ENCODE measurements around the gene CELF4.
"Not testable (repeated sequence)": the region's sequence is repeated elsewhere in the genome, so short reads cannot be mapped to it uniquely, and the experiment has no call there.

CELF4 gene

GRCh38 chr18:37361335-37362157 lies 204.1 kb downstream of the CELF4 start:
- Histone ChIP-seq H3K27ac (no peak overlapping the region), H3K36me3 (no peaks in the 10 kb centered on the region), H3K27me3 (ENCODE audit: insufficient read depth, low read depth, severe bottlenecking) (no peaks in the 10 kb centered on the region), H3K9me3 (ENCODE audit: severe bottlenecking) (no peaks in the 10 kb centered on the region), H3K4me3 (ENCODE audit: low read depth, low read length) (no peak overlapping the region)
- DNase-seq: no peak
- TF ChIP-seq CTCF (IDR thresholded peaks at IDR 0.05; ENCODE audit: low read depth, low read length): no peak

- not testable (repeated sequence) for DNase-seq; H3K36me3 ChIP-seq; H3K27ac ChIP-seq; H3K4me3 ChIP-seq (ENCODE audit: low read depth, low read length); H3K9me3 ChIP-seq (ENCODE audit: severe bottlenecking); H3K27me3 ChIP-seq (ENCODE audit: insufficient read depth, low read depth, severe bottlenecking)
Observed at GRCh38 chr18:37358061-37358460, 207.5 kb downstream of the CELF4 start.

GRCh38 chr18:37355772-37356171 lies 209.8 kb downstream of the CELF4 start:
- TF ChIP-seq CTCF (IDR thresholded peaks at IDR 0.05; ENCODE audit: low read depth, low read length): no peak
- Histone ChIP-seq H3K9me3 (ENCODE audit: severe bottlenecking) (no peaks in the 10 kb centered on the region), H3K27ac (no peak overlapping the region), H3K27me3 (ENCODE audit: insufficient read depth, low read depth, severe bottlenecking) (no peaks in the 10 kb centered on the region), H3K36me3 (no peaks in the 10 kb centered on the region), H3K4me3 (ENCODE audit: low read depth, low read length) (no peak overlapping the region)
- DNase-seq: no peak

GRCh38 chr18:37351110-37351509 lies 214.5 kb downstream of the CELF4 start:
- no peak for TF ChIP-seq CTCF (IDR thresholded peaks at IDR 0.05; ENCODE audit: low read depth, low read length)
- Histone ChIP-seq H3K9me3 (ENCODE audit: severe bottlenecking) (no peaks in the 10 kb centered on the region), H3K36me3 (no peaks in the 10 kb centered on the region), H3K4me3 (ENCODE audit: low read depth, low read length) (no peak overlapping the region), H3K27me3 (ENCODE audit: insufficient read depth, low read depth, severe bottlenecking) (no peaks in the 10 kb centered on the region), H3K27ac (no peak overlapping the region)
- no peak for DNase-seq

- H3K27ac ChIP-seq: no peak overlapping the region
- no peak overlapping the region for H3K4me3 ChIP-seq (ENCODE audit: low read depth, low read length)
- no peaks in the 10 kb centered on the region for H3K36me3 ChIP-seq
- H3K27me3 ChIP-seq (ENCODE audit: insufficient read depth, low read depth, severe bottlenecking): no peaks in the 10 kb centered on the region
- no peak for TF ChIP-seq CTCF (IDR thresholded peaks at IDR 0.05; ENCODE audit: low read depth, low read length)
- DNase-seq: no peak
- H3K9me3 ChIP-seq (ENCODE audit: severe bottlenecking): no peaks in the 10 kb centered on the region
Observed at GRCh38 chr18:37348729-37349128, 216.9 kb downstream of the CELF4 start.

GRCh38 chr18:37346048-37346447 lies 219.6 kb downstream of the CELF4 start:
- Histone ChIP-seq H3K36me3 (no peaks in the 10 kb centered on the region), H3K27me3 (ENCODE audit: insufficient read depth, low read depth, severe bottlenecking) (no peaks in the 10 kb centered on the region), H3K4me3 (ENCODE audit: low read depth, low read length) (no peak overlapping the region), H3K9me3 (ENCODE audit: severe bottlenecking) (no peaks in the 10 kb centered on the region), H3K27ac (no peak overlapping the region)
- no peak for DNase-seq
- no peak for TF ChIP-seq CTCF (IDR thresholded peaks at IDR 0.05; ENCODE audit: low read depth, low read length)
